SK-N-SH (cell line): ENCODE results near the gene LLGL2. TPM values are rescaled to one million over a fixed set of nuclear protein-coding genes. Genes with fewer than 3 reads are reported as not detected.

Experiments used
- CTCF ChIA-PET: fragments of 300-600, 350-600 bp; formaldehyde crosslinking; extraction: SDS; loops from one replicate; lab custom pipeline; 2021; lab: Yijun Ruan, JAX
- POLR2A ChIA-PET: fragments of 350-600 bp; sonication (Branson Sonifier 250); formaldehyde crosslinking; extraction: SDS; loops from one replicate; lab custom pipeline; 2020; ENCODE audit warnings: antibody characterized with exemption, inconsistent platforms; lab: Yijun Ruan, JAX
- DNase-seq: peaks from one replicate; pipeline ENCODE4 v3.0.0; 2012
- H2AFZ ChIP-seq: fragments of 200-600 bp; sonication (generic); 2 replicates; pipeline ENCODE4 v1.8.1; 2016; ENCODE audit warnings: antibody characterized with exemption, mild to moderate bottlenecking, low read depth
- H3F3A ChIP-seq: fragments of 200-600 bp; sonication (generic); replicated peaks from 2 replicates; pipeline ENCODE3; 2016; ENCODE audit warnings: antibody characterized with exemption, mild to moderate bottlenecking; ENCODE audit not compliant: insufficient read depth
- H3K27ac ChIP-seq, 2 experiments: fragments of 200-500 bp in 1 of 2; fragments of 200-600 bp in 1 of 2; sonication (Bioruptor generic) in 1 of 2; sonication (generic), shearing (Covaris generic) in 1 of 2; 2 replicates each; pipeline versions ENCODE4 v1.5.1 to v1.6.1; 2014 to 2016; ENCODE audit warnings: low read depth in 2 of 2, inconsistent platforms in 1 of 2, low read length in 1 of 2, mild to moderate bottlenecking in 1 of 2, mixed read lengths in 1 of 2
- H3K27me3 ChIP-seq: fragments of 200-600 bp; sonication (generic), shearing (Covaris generic); 2 replicates; pipeline ENCODE4 v1.6.1; 2016; ENCODE audit warnings: mixed run types; ENCODE audit not compliant: insufficient read depth
- H3K36me3 ChIP-seq, 2 experiments: fragments of 200-500 bp in 1 of 2; fragments of 200-600 bp in 1 of 2; sonication (Bioruptor generic) in 1 of 2; sonication (generic) in 1 of 2; replicated peaks in 1 of 2; 2 replicates each; pipeline versions ENCODE3 to v1.5.1; 2014 to 2016; ENCODE audit warnings: low read length in 1 of 2, mild to moderate bottlenecking in 1 of 2; ENCODE audit not compliant: insufficient read depth in 2 of 2, control insufficient read depth in 1 of 2
- H3K4me1 ChIP-seq, 2 experiments: fragments of 200-500 bp in 1 of 2; fragments of 200-600 bp in 1 of 2; sonication (Bioruptor generic) in 1 of 2; sonication (generic), shearing (Covaris generic) in 1 of 2; 2 replicates each; pipeline versions ENCODE4 v1.5.1 to v1.6.1; 2014 to 2016; ENCODE audit warnings: low read depth in 1 of 2, low read length in 1 of 2, mixed run types in 1 of 2; ENCODE audit not compliant: insufficient read depth in 2 of 2, control insufficient read depth in 1 of 2
- H3K4me2 ChIP-seq: fragments of 200-600 bp; sonication (generic), shearing (Covaris generic); 2 replicates; pipeline ENCODE4 v1.6.1; 2017; ENCODE audit warnings: mixed run types
- H3K4me3 ChIP-seq, 2 experiments: fragments of 200-500 bp in 1 of 2; fragments of 200-600 bp in 1 of 2; sonication (Bioruptor generic) in 1 of 2; sonication (generic), shearing (Covaris generic) in 1 of 2; 2 replicates each; pipeline versions ENCODE4 v1.5.1 to v1.8.1; 2014 to 2016; ENCODE audit warnings: low read depth in 2 of 2, inconsistent platforms in 1 of 2, low read length in 1 of 2, mild to moderate bottlenecking in 1 of 2, mixed read lengths in 1 of 2, moderate library complexity in 1 of 2
- H3K79me2 ChIP-seq: fragments of 200-600 bp; sonication (generic); 2 replicates; pipeline ENCODE4 v1.8.1; 2017; ENCODE audit warnings: mild to moderate bottlenecking; ENCODE audit not compliant: insufficient read depth
- H3K9ac ChIP-seq: fragments of 200-600 bp; sonication (generic); 2 replicates; pipeline ENCODE4 v1.6.1; 2017; ENCODE audit warnings: mixed run types
- H3K9me2 ChIP-seq: fragments of 200-600 bp; sonication (generic); 2 replicates; pipeline ENCODE4 v1.6.1; 2017; ENCODE audit warnings: mixed run types
- H3K9me3 ChIP-seq: fragments of 200-600 bp; sonication (generic); 2 replicates; pipeline ENCODE4 v1.6.1; 2017; ENCODE audit warnings: mixed run types, mild to moderate bottlenecking, moderate library complexity
- H4K20me1 ChIP-seq: fragments of 200-600 bp; sonication (generic); 2 replicates; pipeline ENCODE4 v1.6.1; 2017; ENCODE audit warnings: mild to moderate bottlenecking, mixed run types; ENCODE audit not compliant: insufficient read depth
- CTCF ChIP-seq: fragments of 200-600 bp; sonication (generic); IDR thresholded peaks from 2 replicates; pipeline ENCODE4 v1.6.1; 2017; ENCODE audit warnings: antibody characterized with exemption, mild to moderate bottlenecking, moderate library complexity
- ELF1 ChIP-seq: IDR thresholded peaks from 2 replicates; pipeline ENCODE4 v1.4.0; 2012
- EP300 ChIP-seq, 2 experiments: IDR thresholded peaks; 2 replicates each; pipeline versions ENCODE4 v1.4.0 to v1.6.1; 2012; ENCODE audit warnings: borderline replicate concordance in 1 of 2, low read depth in 1 of 2, low read length in 1 of 2
- EZH2phosphoT487 ChIP-seq: fragments of 200-600 bp; sonication (generic); IDR thresholded peaks from 2 replicates; pipeline ENCODE4 v1.6.1; 2017; ENCODE audit warnings: low read depth, mixed run types, mild to moderate bottlenecking, antibody characterized with exemption, moderate library complexity, borderline replicate concordance
- FOSL2 ChIP-seq: IDR thresholded peaks from 2 replicates; pipeline ENCODE4 v1.4.0; 2012; ENCODE audit warnings: low read depth, mild to moderate bottlenecking, moderate library complexity, borderline replicate concordance
- FOXJ3 ChIP-seq: sonication (generic); formaldehyde crosslinking; IDR thresholded peaks from 2 replicates; pipeline ENCODE4 v1.5.1; 2020; ENCODE audit warnings: mild to moderate bottlenecking, missing genetic modification reagents
- FOXM1 ChIP-seq: IDR thresholded peaks from 2 replicates; pipeline ENCODE4 v1.4.0; 2012; ENCODE audit warnings: low read depth, mild to moderate bottlenecking
- GATA2 ChIP-seq: sonication (generic); formaldehyde crosslinking; IDR thresholded peaks from 2 replicates; pipeline ENCODE4 v1.5.0; 2020; ENCODE audit warnings: mild to moderate bottlenecking, missing genetic modification reagents
- JUND ChIP-seq: IDR thresholded peaks from 2 replicates; pipeline ENCODE4 v1.4.0; 2012
- MAX ChIP-seq: IDR thresholded peaks from 2 replicates; pipeline ENCODE4 v1.4.0; 2012; ENCODE audit warnings: low read depth
- MXI1 ChIP-seq: IDR thresholded peaks from 2 replicates; pipeline ENCODE4 v1.6.1; 2012; ENCODE audit warnings: mild to moderate bottlenecking, low read depth, low read length, improper control_type of control experiment
- POLR2AphosphoS5 ChIP-seq: IDR thresholded peaks from 2 replicates; pipeline ENCODE4 v1.6.1; 2012; ENCODE audit warnings: low read depth, low read length
- RAD21 ChIP-seq: IDR thresholded peaks from 2 replicates; pipeline ENCODE4 v1.6.1; 2012; ENCODE audit warnings: mild to moderate bottlenecking, low read length
- RCOR1 ChIP-seq: fragments of 150-350 bp; IDR thresholded peaks from 2 replicates; pipeline ENCODE4 v1.6.1; 2017; ENCODE audit warnings: antibody characterized with exemption, low read length
- SMC3 ChIP-seq: IDR thresholded peaks from 2 replicates; pipeline ENCODE4 v1.6.1; 2012; ENCODE audit warnings: low read depth, low read length, improper control_type of control experiment
- WGBS: methylation state at CpG from one replicate; pipeline ENCODE4 v1.1.6; 2017; ENCODE audit warnings: low lambda C conversion rate; 5-methylcytosine and 5-hydroxymethylcytosine counted together
- polyA plus RNA-seq, 3 experiments: library from polyadenylated mRNA; depleted of rRNA; stranded (reverse); fragments of >200 nt; gene quantifications; 2 replicates each; pipeline ENCODE4 v1.2.3, GENCODE V29; 2012
- TF ChIP-seq, protein P1 (sequence below): IDR thresholded peaks from 2 replicates; pipeline ENCODE4 v1.4.0; 2012; ENCODE audit warnings: low read depth, borderline replicate concordance
- TF ChIP-seq, protein P2 (sequence below): IDR thresholded peaks from 2 replicates; pipeline ENCODE4; 2012

LLGL2 gene
- polyA plus RNA-seq, 1 of the 3 experiments (the other 2 are of a cell fraction), result 6.7 TPM

DNA sequence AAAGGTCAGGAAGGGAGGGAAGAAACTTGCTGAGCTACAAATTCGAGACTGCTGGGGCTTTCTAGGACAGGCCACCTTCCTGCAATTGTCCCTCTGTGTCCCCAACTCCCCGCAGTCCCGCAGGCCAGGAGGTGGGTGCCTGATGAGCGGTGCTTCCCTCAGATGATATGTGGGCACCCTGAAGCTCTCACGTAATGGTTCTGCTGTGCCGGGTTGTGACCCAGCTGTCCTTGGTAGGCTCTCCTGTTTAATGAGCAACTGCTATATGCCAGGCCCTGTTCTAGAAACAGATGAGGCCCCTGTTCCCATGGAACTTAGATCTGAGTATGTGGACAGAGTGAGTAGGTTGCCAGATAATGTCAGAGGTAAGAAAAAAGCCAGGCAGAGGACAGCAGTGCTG lies 40.1 kb downstream of the LLGL2 start:
- no peak overlapping the region for H2AFZ ChIP-seq
- no peak overlapping the region for H3K4me3 ChIP-seq
- ChIA-PET POLR2A (no interaction called here), CTCF (interaction anchor here (0.7 to 2.4 kb wide), 8 partner anchors 23 to 184 kb away, joined by 3 to 8 read pairs (median 4); partner anchors contain the start of genes LLGL2 and SMIM5)
- no peak overlapping the region for H3K27ac ChIP-seq
- no peak overlapping the region for H3K9ac ChIP-seq
- H3K27me3 ChIP-seq, result no peaks in the 10 kb centered on the region
- no peaks in the 10 kb centered on the region for H3K9me3 ChIP-seq
- 73% methylated on average over 6 of the region's 6 CpGs for WGBS
- no peaks in the 10 kb centered on the region for H4K20me1 ChIP-seq
- no peaks in the 10 kb centered on the region for H3K79me2 ChIP-seq
- no peaks in the 10 kb centered on the region for H3K36me3 ChIP-seq
- TF ChIP-seq, protein P1, sequence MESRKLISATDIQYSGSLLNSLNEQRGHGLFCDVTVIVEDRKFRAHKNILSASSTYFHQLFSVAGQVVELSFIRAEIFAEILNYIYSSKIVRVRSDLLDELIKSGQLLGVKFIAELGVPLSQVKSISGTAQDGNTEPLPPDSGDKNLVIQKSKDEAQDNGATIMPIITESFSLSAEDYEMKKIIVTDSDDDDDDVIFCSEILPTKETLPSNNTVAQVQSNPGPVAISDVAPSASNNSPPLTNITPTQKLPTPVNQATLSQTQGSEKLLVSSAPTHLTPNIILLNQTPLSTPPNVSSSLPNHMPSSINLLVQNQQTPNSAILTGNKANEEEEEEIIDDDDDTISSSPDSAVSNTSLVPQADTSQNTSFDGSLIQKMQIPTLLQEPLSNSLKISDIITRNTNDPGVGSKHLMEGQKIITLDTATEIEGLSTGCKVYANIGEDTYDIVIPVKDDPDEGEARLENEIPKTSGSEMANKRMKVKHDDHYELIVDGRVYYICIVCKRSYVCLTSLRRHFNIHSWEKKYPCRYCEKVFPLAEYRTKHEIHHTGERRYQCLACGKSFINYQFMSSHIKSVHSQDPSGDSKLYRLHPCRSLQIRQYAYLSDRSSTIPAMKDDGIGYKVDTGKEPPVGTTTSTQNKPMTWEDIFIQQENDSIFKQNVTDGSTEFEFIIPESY, result no peak
- TF ChIP-seq MAX (no peak), ELF1 (no peak), RAD21 (no peak), POLR2AphosphoS5 (no peak), MXI1 (no peak), FOSL2 (no peak), EZH2phosphoT487 (no peak), RCOR1 (no peak), JUND (no peak), CTCF (no peak), FOXJ3 (CRISPR knock-in tag) (no peak), EP300 (IDR thresholded peaks at IDR 0.05; ENCODE audit: borderline replicate concordance in 1 of 2, low read depth in 1 of 2, low read length in 1 of 2) (no peak), SMC3 (no peak), FOXM1 (no peak), GATA2 (CRISPR knock-in tag) (no peak)
- TF ChIP-seq, protein P2, sequence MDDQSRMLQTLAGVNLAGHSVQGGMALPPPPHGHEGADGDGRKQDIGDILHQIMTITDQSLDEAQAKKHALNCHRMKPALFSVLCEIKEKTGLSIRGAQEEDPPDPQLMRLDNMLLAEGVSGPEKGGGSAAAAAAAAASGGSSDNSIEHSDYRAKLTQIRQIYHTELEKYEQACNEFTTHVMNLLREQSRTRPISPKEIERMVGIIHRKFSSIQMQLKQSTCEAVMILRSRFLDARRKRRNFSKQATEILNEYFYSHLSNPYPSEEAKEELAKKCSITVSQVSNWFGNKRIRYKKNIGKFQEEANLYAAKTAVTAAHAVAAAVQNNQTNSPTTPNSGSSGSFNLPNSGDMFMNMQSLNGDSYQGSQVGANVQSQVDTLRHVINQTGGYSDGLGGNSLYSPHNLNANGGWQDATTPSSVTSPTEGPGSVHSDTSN, result no peak
- H3F3A ChIP-seq, result no peaks in the 10 kb centered on the region
- no peak overlapping the region for H3K4me2 ChIP-seq
- no peak for DNase-seq
- no peaks in the 10 kb centered on the region for H3K4me1 ChIP-seq
- H3K9me2 ChIP-seq, result no peaks in the 10 kb centered on the region
